GM13977 (cell line): ENCODE measurements around the gene RBM15.

Experiments
- DNase-seq: peaks from one replicate; pipeline ENCODE4 v3.0.0; 2012; ENCODE audit warnings: low spot score
- CTCF ChIP-seq: IDR thresholded peaks from 2 replicates; pipeline ENCODE4 v1.5.1; 2012; ENCODE audit warnings: mild to moderate bottlenecking, control low read depth; ENCODE audit not compliant: insufficient read depth; ENCODE audit errors: extremely low read depth, missing control alignments
- in situ Hi-C: fragments of 300-500 bp; cut with MboI; formaldehyde crosslinking; loops from one replicate; pipeline ENCODE4 v1.12.0; 2022; ENCODE audit warnings: low sequenced_read_pairs, low pct_unique_long_range_greater_than_20kb, mixed read lengths, inconsistent platforms; ENCODE audit not compliant: unreplicated experiment

Gene RBM15

GRCh38 chr1:110340207-110340468 is 961 bp downstream of the RBM15 start:
- TF ChIP-seq CTCF: peak; percentile 5
- in situ Hi-C loops: no loop called here
- DNase-seq: no peak

- in situ Hi-C loops: no loop called here
- DNase-seq: no peak
- TF ChIP-seq CTCF: no peak
These were observed 2.1 kb downstream of the RBM15 start for GRCh38 chr1:110341146-110341871.

GRCh38 chr1:110341872-110342331 is 2.7 kb downstream of the RBM15 start:
- in situ Hi-C loops: no loop called here
- TF ChIP-seq CTCF: no peak
- DNase-seq: no peak

- in situ Hi-C loops: no loop called here
- no peak for TF ChIP-seq CTCF
- DNase-seq: no peak
These were observed 4.1 kb downstream of the RBM15 start for GRCh38 chr1:110343249-110343648.

- no peak for TF ChIP-seq CTCF
- DNase-seq: no peak
- in situ Hi-C loops: no loop called here
These were observed 5.0 kb downstream of the RBM15 start for GRCh38 chr1:110344152-110344551.

- DNase-seq: no peak
- TF ChIP-seq CTCF: no peak
- in situ Hi-C loops: no loop called here
These were observed 6.3 kb downstream of the RBM15 start for GRCh38 chr1:110345480-110345879.
